Measurements from ENCODE around the gene MAP2K6.

The MAP2K6 gene

GRCh38 chr17:69501591-69502468 lies 87.3 kb downstream of the MAP2K6 start:
- TF ChIP-seq CTCF (IDR thresholded peaks at IDR 0.05), result no peak

GRCh38 chr17:69503711-69504110 lies 89.2 kb downstream of the MAP2K6 start:
- no peak for TF ChIP-seq CTCF (IDR thresholded peaks at IDR 0.05)

- TF ChIP-seq CTCF (IDR thresholded peaks at IDR 0.05), result no peak
Measured at GRCh38 chr17:69505740-69506139, 91.2 kb downstream of the MAP2K6 start.

GRCh38 chr17:69506489-69506888 lies 92.0 kb downstream of the MAP2K6 start:
- TF ChIP-seq CTCF (IDR thresholded peaks at IDR 0.05), result peak; percentile 40

- TF ChIP-seq CTCF (IDR thresholded peaks at IDR 0.05), result no peak
Measured at GRCh38 chr17:69508814-69509213, 94.3 kb downstream of the MAP2K6 start.

GRCh38 chr17:69511250-69511649 lies 96.8 kb downstream of the MAP2K6 start:
- TF ChIP-seq CTCF (IDR thresholded peaks at IDR 0.05), result no peak

GRCh38 chr17:69512946-69513345 lies 98.4 kb downstream of the MAP2K6 start:
- TF ChIP-seq CTCF (IDR thresholded peaks at IDR 0.05), result no peak

Data from LNCAP (cell line).